IPS-18a (cell line): ENCODE results near the gene LY6G5C.

ENCODE experiments used
- H3K27ac ChIP-seq: one replicate; pipeline ENCODE4 v1.5.1; 2013; ENCODE audit warnings: low read length
- H3K27me3 ChIP-seq: one replicate; pipeline ENCODE4 v1.6.1; 2013; ENCODE audit warnings: mild to moderate bottlenecking, low read length; ENCODE audit not compliant: control insufficient read depth, insufficient read depth
- H3K36me3 ChIP-seq: one replicate; pipeline ENCODE4 v1.6.1; 2013; ENCODE audit warnings: low read depth, low read length; ENCODE audit not compliant: control insufficient read depth
- H3K4me1 ChIP-seq: one replicate; pipeline ENCODE4 v1.6.1; 2013; ENCODE audit warnings: low read depth, low read length; ENCODE audit not compliant: control insufficient read depth
- H3K4me3 ChIP-seq: one replicate; pipeline ENCODE4 v1.5.1; 2013; ENCODE audit warnings: low read length
- H3K9ac ChIP-seq: one replicate; pipeline ENCODE4 v1.6.1; 2013; ENCODE audit warnings: mild to moderate bottlenecking, low read length, moderate library complexity
- H3K9me3 ChIP-seq: one replicate; pipeline ENCODE4 v1.6.1; 2013; ENCODE audit warnings: low read depth, low read length; ENCODE audit not compliant: control insufficient read depth

LY6G5C gene

DNA sequence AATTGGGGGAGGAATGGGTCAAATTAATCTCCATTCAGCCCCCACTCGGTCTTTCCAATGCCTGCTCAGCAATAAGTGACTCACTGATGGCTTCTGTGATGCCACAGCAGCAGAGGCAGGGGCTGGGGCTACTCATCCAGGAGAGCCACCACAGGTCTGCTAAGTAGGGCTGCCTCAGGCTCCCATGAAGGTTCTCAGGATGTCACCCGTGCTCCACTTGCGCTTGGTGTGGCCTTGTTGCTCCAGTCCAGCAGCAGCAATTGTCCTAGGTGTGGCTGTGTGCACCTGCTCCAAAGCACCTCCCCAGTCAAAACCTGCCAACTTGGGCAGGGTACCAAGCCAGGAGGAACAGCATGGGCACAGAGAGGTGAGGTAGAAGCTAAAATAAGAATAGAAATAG, 41.3 kb upstream of the LY6G5C start:
- H3K4me3 ChIP-seq, result no peak overlapping the region
- H3K9ac ChIP-seq, result no peak overlapping the region
- H3K9me3 ChIP-seq, result no peaks in the 10 kb centered on the region
- H3K4me1 ChIP-seq, result peaks cover 17% of the 10 kb centered on the region
- peaks cover 11% of the 10 kb centered on the region for H3K36me3 ChIP-seq
- H3K27ac ChIP-seq, result no peak overlapping the region
- H3K27me3 ChIP-seq, result no peaks in the 10 kb centered on the region

DNA sequence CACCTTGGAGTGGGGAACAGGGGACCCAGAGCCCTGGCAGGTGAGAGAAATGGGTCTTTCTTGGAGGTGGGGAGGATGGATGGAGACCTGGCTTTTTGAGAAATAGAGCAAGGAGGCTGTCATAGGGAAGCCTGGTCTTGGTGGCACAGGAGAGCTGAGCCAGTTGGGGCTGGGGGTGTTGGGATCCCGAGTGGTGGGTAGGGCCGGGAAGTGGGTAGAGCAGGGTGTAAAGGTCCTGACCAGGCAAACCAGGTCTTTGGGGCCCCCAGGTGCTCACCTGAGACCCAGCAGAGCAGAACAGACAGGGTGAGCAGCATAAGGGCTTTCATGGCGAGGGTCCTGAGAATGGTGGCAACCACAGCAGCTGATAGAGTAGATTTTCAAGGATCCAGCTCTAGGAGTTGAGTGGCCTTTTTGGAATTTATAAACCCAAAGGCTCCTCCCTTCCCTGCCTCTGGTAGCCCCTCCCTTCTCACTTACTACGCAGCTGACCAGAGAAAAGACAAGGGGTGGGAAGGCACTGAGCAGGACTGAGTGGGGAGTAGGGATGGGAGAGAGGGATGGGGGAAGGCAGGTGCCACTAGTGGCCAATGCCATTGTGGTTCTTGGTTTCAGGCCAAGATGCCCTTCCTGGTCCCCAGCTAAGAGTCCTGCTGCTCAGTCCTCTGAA, 40.6 kb upstream of the LY6G5C start, which contains the start of gene LY6G6C:
Gene LY6G6C, minus strand, starts transcription at position 396 of the 670 bp plus-strand sequence. Its CDS starts 67 bp downstream, at position 329.
- Histone ChIP-seq H3K9me3 (no peaks in the 10 kb centered on the region), H3K9ac (no peak within 1 kb of the TSS), H3K4me3 (no peak within 1 kb of the TSS), H3K4me1 (peaks cover 17% of the 10 kb centered on the region), H3K27ac (no peak within 1 kb of the TSS), H3K36me3 (peaks cover 5% of the 10 kb centered on the region), H3K27me3 (no peaks in the 10 kb centered on the region)

DNA sequence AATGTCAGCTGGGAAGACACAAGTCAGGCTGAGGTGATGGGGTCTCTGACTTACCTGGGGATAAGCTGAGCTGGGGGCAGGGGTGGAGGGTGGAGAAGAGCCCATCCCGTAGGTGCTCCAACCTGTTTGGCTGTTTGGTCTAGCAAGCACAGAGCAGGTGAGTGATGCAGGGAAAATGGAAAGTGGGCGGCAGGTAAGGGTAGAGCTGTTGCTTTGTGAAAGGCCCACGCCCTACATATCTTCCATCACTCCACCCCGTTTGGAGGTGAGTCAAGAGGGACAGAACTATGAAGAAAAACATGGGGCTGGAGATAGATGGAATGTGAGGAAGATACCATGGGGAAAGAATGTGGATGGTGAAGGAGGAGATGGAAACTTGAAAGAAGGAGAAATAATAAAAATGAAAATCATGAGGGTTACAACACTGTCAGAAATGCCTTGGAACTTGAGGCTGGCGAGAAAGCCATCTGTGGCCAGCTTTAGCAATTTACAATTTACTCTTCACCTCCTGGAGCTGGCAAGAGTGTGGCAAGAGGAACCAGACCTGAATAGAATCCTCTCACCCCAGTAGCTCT, 39.4 kb upstream of the LY6G5C start:
- H3K36me3 ChIP-seq, result no peaks in the 10 kb centered on the region
- no peak overlapping the region for H3K4me3 ChIP-seq
- H3K27ac ChIP-seq, result no peak overlapping the region
- no peaks in the 10 kb centered on the region for H3K9me3 ChIP-seq
- H3K4me1 ChIP-seq, result peaks cover 18% of the 10 kb centered on the region
- H3K9ac ChIP-seq, result no peak overlapping the region
- no peaks in the 10 kb centered on the region for H3K27me3 ChIP-seq

DNA sequence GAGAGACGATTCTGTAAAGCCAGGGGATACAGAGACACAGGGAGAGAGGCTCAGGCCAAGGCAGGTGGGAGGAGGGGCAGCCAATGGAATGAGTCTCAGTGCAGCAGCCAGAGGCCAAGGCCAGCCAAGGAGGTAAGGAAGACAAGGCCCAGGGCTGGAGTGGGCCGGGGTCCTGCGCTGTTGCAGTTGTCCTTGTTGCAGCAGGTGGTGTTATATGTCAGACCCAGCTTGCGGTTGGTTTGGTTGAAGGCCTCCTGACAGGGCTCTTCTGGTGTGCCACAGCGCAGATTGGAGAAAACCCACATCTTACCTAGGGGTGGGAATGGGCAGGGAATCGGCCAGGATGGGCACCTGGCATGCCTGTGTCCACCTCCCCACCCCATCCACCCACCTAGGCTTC, 38.1 kb upstream of the LY6G5C start:
- Histone ChIP-seq H3K27ac (no peak overlapping the region), H3K27me3 (no peaks in the 10 kb centered on the region), H3K36me3 (no peaks in the 10 kb centered on the region), H3K4me1 (peaks cover 30% of the 10 kb centered on the region), H3K4me3 (no peak overlapping the region), H3K9me3 (no peaks in the 10 kb centered on the region), H3K9ac (no peak overlapping the region)

DNA sequence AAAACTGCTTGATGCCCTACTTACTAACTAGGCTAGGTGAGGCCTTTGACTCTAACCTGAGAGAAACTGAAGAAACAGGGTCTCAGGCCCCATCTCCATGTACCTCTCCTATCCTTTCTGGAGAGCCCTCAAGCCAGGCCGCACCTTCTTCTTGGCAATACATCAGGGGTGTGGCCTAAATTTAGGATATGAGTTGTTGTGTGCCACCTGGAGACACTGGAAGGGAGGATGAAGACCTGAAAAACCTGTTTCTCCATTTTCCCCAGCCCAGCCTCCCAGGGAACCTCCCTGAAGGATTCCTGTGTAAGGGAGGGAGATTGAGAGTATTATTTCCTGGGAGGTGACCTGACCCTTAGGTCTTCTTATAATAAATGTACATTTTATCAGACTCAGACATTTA, 37.4 kb upstream of the LY6G5C start:
- Histone ChIP-seq H3K9me3 (no peaks in the 10 kb centered on the region), H3K4me1 (peaks cover 38% of the 10 kb centered on the region), H3K9ac (no peak overlapping the region), H3K27ac (no peak overlapping the region), H3K27me3 (no peaks in the 10 kb centered on the region), H3K36me3 (no peaks in the 10 kb centered on the region), H3K4me3 (peak overlapping the region; percentile 25)

DNA sequence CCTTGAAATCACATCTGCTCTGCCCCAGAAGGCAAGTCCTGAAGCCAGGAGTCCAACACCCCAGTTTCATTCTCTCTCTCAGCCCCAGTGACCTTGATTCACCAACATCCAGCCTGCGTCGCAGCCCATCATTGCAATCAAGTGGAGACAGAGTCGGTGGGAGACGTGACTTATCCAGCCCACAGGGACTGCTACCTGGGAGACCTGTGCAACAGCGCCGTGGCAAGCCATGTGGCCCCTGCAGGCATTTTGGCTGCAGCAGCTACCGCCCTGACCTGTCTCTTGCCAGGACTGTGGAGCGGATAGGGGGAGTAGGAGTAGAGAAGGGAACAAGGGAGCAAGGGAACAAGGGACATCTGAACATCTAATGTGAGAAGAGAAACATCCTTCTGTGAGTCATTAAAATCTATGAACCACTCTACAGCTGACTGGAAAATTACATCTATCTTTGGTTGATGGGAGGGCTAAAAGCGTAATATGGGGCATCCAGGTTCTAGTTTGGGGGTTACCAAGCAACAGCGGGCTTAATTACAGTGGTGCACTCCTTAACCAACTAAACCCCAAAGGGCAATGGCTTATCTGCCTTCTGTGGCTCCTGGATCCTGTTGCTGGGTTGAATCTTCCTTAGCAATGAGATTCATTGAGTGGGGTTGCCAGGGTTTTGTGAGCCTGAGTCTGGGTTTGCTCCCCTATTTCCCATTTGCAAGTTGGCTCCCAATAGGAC, 36.8 kb upstream of the LY6G5C start:
- no peaks in the 10 kb centered on the region for H3K36me3 ChIP-seq
- H3K4me1 ChIP-seq, result peaks cover 38% of the 10 kb centered on the region
- H3K9ac ChIP-seq, result no peak overlapping the region

DNA sequence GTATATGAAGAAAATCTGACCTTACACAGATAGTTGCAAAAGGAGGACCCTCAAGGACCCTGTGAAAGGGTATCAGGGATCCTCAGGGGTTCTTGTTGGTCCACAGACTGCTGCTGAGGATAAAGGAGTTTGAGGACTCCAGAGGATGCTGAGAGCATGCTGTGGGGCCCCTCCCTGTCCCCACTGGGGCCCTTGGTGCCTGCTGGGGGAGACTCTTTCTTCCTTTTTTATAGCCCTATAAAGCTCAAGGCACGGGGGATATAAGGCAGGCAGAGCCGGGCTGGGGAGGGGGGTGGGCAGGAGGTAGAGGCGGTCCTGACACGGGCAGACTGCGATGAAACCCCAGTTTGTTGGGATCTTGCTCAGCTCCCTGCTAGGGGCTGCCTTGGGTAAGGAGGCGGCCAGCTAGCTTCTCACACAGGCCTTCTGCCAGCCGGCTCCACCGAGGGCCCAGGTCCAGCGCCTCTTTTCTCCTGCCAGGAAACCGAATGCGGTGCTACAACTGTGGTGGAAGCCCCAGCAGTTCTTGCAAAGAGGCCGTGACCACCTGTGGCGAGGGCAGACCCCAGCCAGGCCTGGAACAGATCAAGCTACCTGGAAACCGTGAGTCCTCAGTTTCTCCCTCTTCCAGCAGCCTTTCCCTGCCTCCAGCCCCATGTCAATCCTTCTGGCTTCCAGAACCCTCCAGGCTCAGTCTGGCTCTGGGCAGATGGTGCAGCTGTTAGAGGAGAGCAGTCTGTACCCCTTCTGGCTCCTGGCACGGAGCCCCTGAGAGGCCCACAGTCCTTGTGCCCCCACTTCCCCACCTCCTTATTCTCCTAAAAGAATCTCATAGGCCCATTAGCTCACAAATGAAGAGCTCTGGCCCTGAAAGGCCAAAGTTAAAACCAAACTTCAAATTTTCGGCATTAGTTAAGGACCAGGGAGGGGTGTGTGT, 34.4 kb upstream of the LY6G5C start, which contains the start of gene LY6G6D:
Gene LY6G6D, plus strand, starts transcription at position 327 of the 937 bp plus-strand sequence. Its CDS starts 8 bp downstream, at position 335.
- peak within 1 kb of the TSS; percentile 21 for H3K4me3 ChIP-seq
- H3K9ac ChIP-seq, result peak within 1 kb of the TSS; percentile 9
- peaks cover 38% of the 10 kb centered on the region for H3K4me1 ChIP-seq
- H3K27ac ChIP-seq, result no peak within 1 kb of the TSS
- no peaks in the 10 kb centered on the region for H3K27me3 ChIP-seq
- H3K9me3 ChIP-seq, result no peaks in the 10 kb centered on the region
- H3K36me3 ChIP-seq, result no peaks in the 10 kb centered on the region

More for the DNA sequence above, 36.8 kb upstream of the LY6G5C start:
- no peaks in the 10 kb centered on the region for H3K27me3 ChIP-seq
- no peak overlapping the region for H3K27ac ChIP-seq
- no peak overlapping the region for H3K4me3 ChIP-seq
- H3K9me3 ChIP-seq, result no peaks in the 10 kb centered on the region

DNA sequence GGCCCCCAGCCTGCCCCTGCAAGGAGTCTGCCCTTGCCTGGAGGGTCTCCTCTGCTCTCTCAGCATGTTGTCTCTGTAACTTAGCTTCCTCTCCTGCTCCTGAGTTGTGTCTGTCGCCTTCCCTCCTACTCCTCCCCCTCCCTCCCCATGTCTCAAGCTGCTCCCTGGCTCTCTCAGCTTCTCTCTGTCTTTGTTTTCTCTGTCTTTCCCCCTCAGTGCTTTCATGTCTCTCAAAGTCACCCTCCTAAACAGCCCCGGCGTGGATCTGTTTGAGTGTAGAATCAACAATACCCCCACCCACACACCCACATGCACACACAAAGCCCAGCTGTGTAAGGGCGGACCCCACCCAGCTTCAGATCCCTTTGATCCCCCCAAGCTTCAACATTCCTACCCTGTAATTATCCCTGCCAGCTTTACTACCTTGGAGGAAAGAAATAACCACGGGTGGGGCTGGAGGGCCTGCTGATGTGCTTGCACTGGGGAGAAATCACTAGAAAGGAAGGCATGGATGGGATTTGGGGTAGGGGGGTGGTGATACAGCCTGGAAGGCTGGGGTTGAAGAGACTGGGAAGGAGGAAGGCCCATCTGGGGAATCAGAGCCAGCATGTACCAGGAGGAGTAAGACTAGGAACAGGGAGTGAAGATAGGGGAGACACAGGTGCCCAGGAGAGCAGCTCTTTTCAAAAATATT, 33.3 kb upstream of the LY6G5C start:
- Histone ChIP-seq H3K9ac (peak overlapping the region; percentile 9), H3K9me3 (no peaks in the 10 kb centered on the region)

DNA sequence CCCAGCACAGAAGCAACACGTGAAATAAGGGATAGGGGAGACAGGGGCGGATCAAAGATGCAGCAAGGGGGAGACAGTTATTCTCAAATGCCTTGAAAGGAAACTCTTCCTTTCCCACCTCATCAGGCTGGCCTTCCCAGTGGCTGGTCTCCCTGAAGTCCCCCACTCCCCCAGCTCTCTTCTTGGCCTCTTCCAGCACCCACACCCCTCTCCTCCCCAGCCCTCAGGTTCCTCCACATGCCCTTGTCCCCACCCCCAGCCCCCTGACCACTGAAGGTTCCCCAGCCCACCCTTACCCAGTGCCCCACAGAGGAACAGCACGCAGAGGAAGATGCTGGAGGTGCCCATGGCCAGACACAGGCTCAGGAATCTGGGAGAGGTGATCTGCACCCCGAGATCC, 32.6 kb upstream of the LY6G5C start:
- H3K4me1 ChIP-seq, result peaks cover 33% of the 10 kb centered on the region
- H3K9me3 ChIP-seq, result no peaks in the 10 kb centered on the region
- H3K36me3 ChIP-seq, result no peaks in the 10 kb centered on the region
- no peaks in the 10 kb centered on the region for H3K27me3 ChIP-seq
- no peak overlapping the region for H3K4me3 ChIP-seq
- no peak overlapping the region for H3K27ac ChIP-seq
- H3K9ac ChIP-seq, result no peak overlapping the region

More for the DNA sequence above, 33.3 kb upstream of the LY6G5C start:
- H3K4me3 ChIP-seq, result peak overlapping the region; percentile 21
- H3K27me3 ChIP-seq, result no peaks in the 10 kb centered on the region
- H3K27ac ChIP-seq, result no peak overlapping the region
- peaks cover 38% of the 10 kb centered on the region for H3K4me1 ChIP-seq
- H3K36me3 ChIP-seq, result no peaks in the 10 kb centered on the region

DNA sequence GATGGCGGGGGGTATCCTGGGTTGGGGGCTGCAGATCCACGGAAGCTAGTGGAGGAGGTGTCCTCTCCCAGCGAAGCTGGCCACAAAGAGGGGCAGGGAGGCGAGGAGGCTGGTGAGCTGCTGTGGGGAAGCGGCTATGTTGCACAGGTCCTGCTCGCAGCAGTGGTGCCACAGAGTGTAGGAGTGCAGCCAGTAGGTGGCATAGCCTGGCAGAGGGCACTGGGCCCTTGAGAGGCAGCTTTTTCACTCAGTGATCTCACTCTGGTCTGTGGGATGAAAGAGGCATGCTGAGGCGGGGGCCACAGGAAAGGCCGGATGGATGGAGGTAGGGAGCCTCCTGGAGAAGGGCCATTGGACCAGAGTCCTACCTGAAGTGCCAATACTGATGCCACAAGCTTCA, 31.4 kb upstream of the LY6G5C start:
- Histone ChIP-seq H3K9ac (no peak overlapping the region), H3K27ac (no peak overlapping the region), H3K9me3 (no peaks in the 10 kb centered on the region), H3K36me3 (no peaks in the 10 kb centered on the region), H3K4me3 (no peak overlapping the region), H3K27me3 (no peaks in the 10 kb centered on the region), H3K4me1 (peaks cover 21% of the 10 kb centered on the region)
